ENCODE results near the gene PLEKHH1.

- TF ChIP-seq EZH2 (IDR thresholded peaks at IDR 0.05), result no peak
- TF ChIP-seq POLR2AphosphoS5 (IDR thresholded peaks at IDR 0.05; ENCODE audit: borderline replicate concordance, low read depth, low read length), result no peak
- no peak for TF ChIP-seq FOXP2 (optimal IDR thresholded peaks at IDR 0.05; ENCODE audit: control extremely low read depth, extremely low read length, insufficient read depth)
These were observed 18.0 kb downstream of the PLEKHH1 start for GRCh38 chr14:67551123-67551522.

Measured in SK-N-MC (cell line).